Activated T-cell treated with anti-CD3 and anti-CD28 coated beads for 48 hours (primary cell): Measurements from ENCODE around the gene TNFRSF19.
"Not testable (repeated sequence)": the region's sequence is repeated elsewhere in the genome, so short reads cannot be mapped to it uniquely, and the experiment has no call there.

ENCODE experiments used
- DNase-seq: peaks from one replicate; pipeline ENCODE4 v3.0.0-alpha.2; 2020; ENCODE audit warnings: low read depth

TNFRSF19 gene

DNA sequence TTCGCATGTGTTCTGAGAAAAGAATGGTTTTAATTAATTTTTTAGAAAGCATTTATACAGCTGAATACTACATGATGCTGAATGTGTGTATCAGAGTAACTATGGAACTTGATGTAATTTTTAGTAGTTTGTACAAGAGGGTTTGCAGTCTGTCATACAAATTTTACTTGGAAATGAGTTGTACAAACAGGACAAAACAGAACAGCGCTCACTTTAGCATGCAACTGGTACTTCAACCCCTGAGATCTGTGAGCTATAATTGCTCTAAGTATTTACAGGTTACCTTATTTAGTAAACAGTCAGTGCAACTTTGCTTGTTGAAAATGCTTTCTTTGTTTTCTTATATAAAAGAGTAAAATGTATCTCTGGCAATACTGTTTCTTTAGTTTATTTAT, 706 bp downstream of the TNFRSF19 start:
- no peak for DNase-seq

- no peak for DNase-seq
Measured at GRCh38 chr13:23571431-23571830, 1.2 kb downstream of the TNFRSF19 start.

DNA sequence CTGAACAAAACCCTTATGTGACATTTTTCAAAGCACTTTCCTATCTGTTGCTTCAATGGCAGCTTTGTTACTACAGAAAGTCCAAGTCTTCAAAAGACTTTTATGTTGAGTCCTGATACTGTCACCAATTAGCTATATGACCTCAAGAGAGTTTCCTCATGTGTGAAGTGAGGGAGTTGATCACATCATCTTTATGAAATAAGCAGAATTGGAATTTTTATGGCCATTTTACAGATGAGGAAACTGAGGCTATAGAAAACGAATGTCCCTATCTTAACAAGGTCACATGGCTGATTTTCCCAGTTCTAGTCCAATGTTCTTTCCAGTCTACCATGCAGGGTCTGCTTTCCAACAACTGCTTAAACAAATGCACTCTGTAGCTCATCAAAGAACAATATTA, 2.6 kb downstream of the TNFRSF19 start:
- DNase-seq, result no peak

GRCh38 chr13:23574421-23575145, 4.4 kb downstream of the TNFRSF19 start:
- no peak for DNase-seq

DNA sequence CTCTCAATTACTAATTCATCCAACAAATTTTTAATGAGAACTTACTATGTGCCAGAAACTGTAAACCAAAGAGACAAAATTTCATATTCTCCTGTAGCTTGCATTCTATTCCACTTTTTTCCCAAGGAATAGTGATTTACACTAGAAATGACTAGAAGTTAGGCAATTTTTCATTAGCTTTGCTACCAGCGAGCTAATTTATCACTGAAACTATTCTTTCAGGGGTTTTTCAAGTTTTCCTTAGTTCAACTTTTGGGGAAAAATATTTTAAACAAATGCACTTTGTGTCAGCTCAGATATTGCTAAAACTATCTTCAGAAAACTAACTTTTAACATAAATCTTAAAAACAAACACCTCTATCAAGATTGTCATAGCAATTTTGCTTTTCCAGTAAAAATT, 5.4 kb downstream of the TNFRSF19 start:
- no peak for DNase-seq

DNA sequence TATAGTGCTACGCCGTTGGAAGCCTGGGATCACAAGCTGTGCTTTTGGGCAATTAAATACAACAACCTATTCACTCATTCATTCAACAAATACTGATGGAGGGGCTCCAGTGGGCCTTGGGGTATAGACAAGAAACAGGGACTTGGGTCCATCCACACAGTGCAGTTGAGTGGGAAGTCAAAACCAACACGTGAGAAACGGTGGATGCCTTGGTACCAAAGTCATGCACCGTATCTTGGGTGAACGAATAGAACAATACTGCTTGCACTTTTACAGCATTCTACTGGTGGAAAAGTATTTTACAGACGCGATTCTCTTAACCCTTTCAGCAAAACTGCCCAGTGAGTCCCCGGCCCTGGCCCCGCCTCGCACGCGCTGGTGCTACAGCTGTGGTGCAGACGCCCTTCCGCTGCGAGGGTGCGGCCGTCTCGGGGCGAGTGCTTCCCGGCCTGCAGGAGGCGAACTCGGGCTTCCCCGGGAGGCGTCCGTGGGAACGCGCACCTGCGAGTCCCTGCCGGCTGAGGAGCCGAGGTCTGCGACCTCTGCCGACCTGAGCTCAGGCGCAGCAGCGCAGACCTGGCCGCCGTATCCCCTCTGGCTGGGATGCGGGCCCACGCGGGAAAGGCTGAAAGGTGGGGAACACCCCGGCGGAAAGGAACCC, 8.3 kb downstream of the TNFRSF19 start:
- DNase-seq, result peak; percentile 67

GRCh38 chr13:23579072-23579895, 9.1 kb downstream of the TNFRSF19 start:
- peak; percentile 95 for DNase-seq

GRCh38 chr13:23579896-23580683, 9.9 kb downstream of the TNFRSF19 start:
- no peak for DNase-seq

DNA sequence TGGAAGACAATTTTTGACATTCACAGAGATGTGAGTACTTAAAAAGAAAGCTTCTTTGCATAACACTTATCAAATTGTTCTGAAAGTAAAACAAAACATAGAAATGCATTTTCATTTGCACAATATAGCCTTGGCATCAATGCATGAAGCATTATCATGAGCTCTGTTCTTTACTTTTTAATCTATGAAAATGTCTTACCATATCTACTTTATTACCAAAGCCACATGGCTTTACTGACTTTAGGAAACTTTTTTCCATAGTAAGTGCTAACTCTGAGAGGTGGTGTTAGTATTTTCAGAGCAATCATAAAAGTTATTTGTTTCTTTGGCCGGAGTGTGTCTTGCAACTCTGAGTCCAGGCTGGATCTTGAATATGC, 10.5 kb downstream of the TNFRSF19 start:
- no peak for DNase-seq

GRCh38 chr13:23583491-23583890, 13.3 kb downstream of the TNFRSF19 start:
- DNase-seq, result no peak

DNA sequence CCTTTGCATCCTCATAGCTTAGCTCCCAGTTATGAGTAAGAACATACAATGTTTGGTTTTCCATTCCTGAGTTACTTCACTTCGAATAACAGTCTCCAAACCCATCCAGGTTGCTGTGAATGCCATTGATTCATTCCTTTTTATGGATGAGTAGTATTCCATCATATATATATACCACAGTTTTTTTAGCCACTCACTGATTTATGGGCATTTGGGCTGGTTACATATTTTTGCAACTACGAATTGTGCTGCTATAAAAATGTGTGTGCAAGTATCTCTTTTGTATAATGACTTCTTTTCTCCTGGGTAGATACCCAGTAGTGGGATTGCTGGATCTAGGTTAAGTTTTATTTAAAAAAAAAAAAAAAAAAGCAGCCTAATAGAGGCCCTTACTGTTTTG, 14.1 kb downstream of the TNFRSF19 start:
- DNase-seq, result no peak

- DNase-seq, result no peak
Measured at GRCh38 chr13:23586336-23586735, 16.1 kb downstream of the TNFRSF19 start.

- no peak for DNase-seq
Measured at GRCh38 chr13:23588666-23589065, 18.5 kb downstream of the TNFRSF19 start.

DNA sequence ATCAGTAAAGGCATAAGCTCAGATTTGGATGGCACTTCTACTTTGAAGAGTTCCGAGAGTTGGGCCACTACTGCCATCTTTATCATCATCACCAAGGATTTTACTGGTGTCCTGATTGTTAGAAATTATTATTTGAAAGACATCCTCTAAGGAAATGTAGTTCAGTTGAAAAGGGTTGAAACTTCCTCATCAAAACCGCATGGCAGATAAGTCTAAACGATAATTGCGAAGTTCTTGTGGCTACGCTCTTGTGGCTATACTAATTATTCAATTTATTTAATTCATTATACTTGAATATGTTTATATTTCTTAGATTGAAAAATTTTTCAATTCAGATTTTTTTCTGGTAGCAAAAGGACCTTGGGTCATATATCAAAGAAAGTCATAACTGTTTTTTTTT, 22.4 kb downstream of the TNFRSF19 start:
- DNase-seq, result no peak

DNA sequence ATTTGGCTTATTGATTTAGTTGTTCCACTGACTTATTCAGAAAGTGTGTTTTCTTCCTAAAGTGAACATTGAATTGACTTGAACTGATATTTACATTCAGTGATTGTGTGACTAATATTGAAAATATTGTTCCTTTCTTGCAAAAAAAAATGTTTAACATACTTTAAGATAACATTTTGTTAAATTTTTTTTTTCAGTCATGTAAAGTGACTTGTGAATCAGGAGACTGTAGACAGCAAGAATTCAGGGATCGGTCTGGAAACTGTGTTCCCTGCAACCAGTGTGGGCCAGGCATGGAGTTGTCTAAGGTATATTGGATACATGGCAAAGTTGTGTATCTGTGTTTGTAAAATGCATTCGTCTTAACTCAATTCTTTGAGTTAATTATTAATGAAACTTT, 22.9 kb downstream of the TNFRSF19 start:
- no peak for DNase-seq

DNA sequence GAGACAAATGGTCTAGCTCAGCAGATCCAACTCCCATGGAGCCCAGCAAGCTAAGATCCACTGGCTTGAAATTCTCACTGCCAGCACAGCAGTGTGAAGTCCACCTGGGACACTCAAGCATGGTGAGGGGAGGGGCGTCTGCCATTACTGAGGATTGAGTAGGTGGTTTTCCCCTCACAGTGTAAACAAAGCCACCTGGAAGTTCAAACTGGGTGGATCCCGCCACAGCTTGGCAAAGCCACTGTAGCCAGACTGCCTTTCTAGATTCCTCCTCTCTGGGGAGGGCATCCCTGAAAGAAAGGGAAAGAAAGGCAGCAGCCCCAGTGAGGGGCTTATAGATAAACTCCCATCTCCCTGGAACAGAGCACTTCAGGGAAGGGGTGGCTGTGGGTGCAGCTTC, 24.1 kb downstream of the TNFRSF19 start:
- not testable (repeated sequence) for DNase-seq

DNA sequence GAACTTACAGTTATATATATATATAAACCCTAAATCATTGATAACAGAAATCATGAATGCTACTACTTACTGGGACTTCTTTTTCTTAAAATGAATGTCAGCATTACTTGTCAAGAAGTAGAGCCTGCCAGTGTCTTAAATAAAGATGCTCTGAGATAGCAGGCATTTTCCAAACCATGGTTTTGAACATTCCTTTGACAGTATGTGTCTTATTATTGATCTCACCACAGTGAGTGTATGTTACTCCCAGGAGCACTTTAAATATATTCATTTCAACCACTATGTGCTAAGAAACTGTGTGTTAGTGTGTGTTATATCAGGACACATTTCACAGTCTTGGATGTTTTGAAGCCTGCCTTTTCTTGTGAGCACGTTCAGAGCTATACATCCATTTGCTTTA, 28.2 kb downstream of the TNFRSF19 start:
- DNase-seq, result no peak

- DNase-seq, result no peak
Measured at GRCh38 chr13:23599083-23599925, 29.1 kb downstream of the TNFRSF19 start.

GRCh38 chr13:23600100-23600499, 29.9 kb downstream of the TNFRSF19 start:
- no peak for DNase-seq

- no peak for DNase-seq
Measured at GRCh38 chr13:23600534-23600933, 30.3 kb downstream of the TNFRSF19 start.

- DNase-seq, result no peak
Measured at GRCh38 chr13:23605831-23606230, 35.6 kb downstream of the TNFRSF19 start.
